Motor neuron (in vitro differentiated cells): Measurements from ENCODE around the gene SLC6A3. TPM values are rescaled to one million over a fixed set of nuclear protein-coding genes. Genes with fewer than 3 reads are reported as not detected.
A peak's percentile ranks its signal among the peaks of the same experiment; 100 is the strongest.

ENCODE experiments used
- ATAC-seq, 8 experiments: fragments of 200-7000 bp; cut with Tn5 transposase; replicated peaks in 6 of 8; 2 replicates each; pipeline ENCODE4 v1.8.0; 2021; ENCODE audit warnings: mild to moderate bottlenecking in 8 of 8, moderate library complexity in 8 of 8
- H3K27ac ChIP-seq, 2 donors: fragments of 250-450 bp; sonication (Bioruptor Pico); 2 replicates each; pipeline ENCODE4 v1.9.0; 2021; ENCODE audit warnings: antibody characterized with exemption in 2 of 2, mild to moderate bottlenecking in 2 of 2, moderate library complexity in 1 of 2
- H3K4me1 ChIP-seq, 2 donors: fragments of 250-450 bp; sonication (Bioruptor Pico); replicated peaks in 1 of 2; 2 replicates each; pipeline ENCODE4 v1.6.1; 2021; ENCODE audit warnings: antibody characterized with exemption in 2 of 2, mild to moderate bottlenecking in 2 of 2, moderate library complexity in 1 of 2
- H3K4me3 ChIP-seq, 5 donors: fragments of 250-450 bp; sonication (Bioruptor Pico); 2 replicates each; pipeline ENCODE4 v1.9.0; 2021; ENCODE audit warnings: antibody characterized with exemption in 5 of 5, mild to moderate bottlenecking in 5 of 5, moderate library complexity in 4 of 5
- WGBS, 10 experiments: fragments of 450-650 bp; shearing (Covaris generic); methylation state at CpG; one replicate each; pipeline ENCODE4 v1.0.0; 2022; 5-methylcytosine and 5-hydroxymethylcytosine counted together
- in situ Hi-C, 9 experiments: fragments of 400-800 bp; cut with MboI; loops; one replicate each; pipeline ENCODE4 v1.15.0; 2021; ENCODE audit warnings: low sequenced_read_pairs in 9 of 9, low pct_unique_long_range_greater_than_20kb in 2 of 9; ENCODE audit not compliant: unreplicated experiment in 9 of 9
- total RNA-seq, 8 experiments: library from RNA; unstranded; fragments of 300-600 nt; gene quantifications; 2 replicates each; pipeline versions ENCODE4 v1.2.3 to v1.2.4, GENCODE V29; 2022

The SLC6A3 gene
- total RNA-seq, 8 experiments from 2014 or later, result 0.05 to 1.7 (median 0.52) TPM; not detected in 2

GRCh38 chr5:1418921-1419280 lies 26.3 kb downstream of the SLC6A3 start:
- Histone ChIP-seq H3K4me1 (peaks cover 0 to 3% of the 10 kb centered on the region in 2 donors), H3K4me3 (no peak overlapping the region), H3K27ac (no peak overlapping the region)
- in situ Hi-C loops, result no loop called here
- no peak for ATAC-seq

GRCh38 chr5:1418238-1418920 lies 26.9 kb downstream of the SLC6A3 start:
- ATAC-seq, result no peak
- no peak overlapping the region for H3K27ac ChIP-seq
- H3K4me3 ChIP-seq, result no peak overlapping the region
- 40 to 75% (median 47%) methylated on average over 1 to 2 of the region's 2 CpGs; no CpG with 5 or more reads in 4 of the 10 experiments for WGBS, 10 experiments
- H3K4me1 ChIP-seq, result peaks cover 0 to 3% of the 10 kb centered on the region in 2 donors
- in situ Hi-C loops, result no loop called here

GRCh38 chr5:1417586-1418225 lies 27.5 kb downstream of the SLC6A3 start:
- Histone ChIP-seq H3K27ac (no peak overlapping the region), H3K4me1 (peaks cover 0 to 3% of the 10 kb centered on the region in 2 donors), H3K4me3 (no peak overlapping the region)
- no peak for ATAC-seq
- WGBS, 10 experiments, result 0 to 80% (median 0%) methylated on average over 1 of the region's 6 CpGs; no CpG with 5 or more reads in 6 of the 10 experiments
- in situ Hi-C loops, result no loop called here

- in situ Hi-C loops, result no loop called here
- H3K4me3 ChIP-seq, result no peak overlapping the region
- ATAC-seq, result no peak
- peaks cover 0 to 3% of the 10 kb centered on the region in 2 donors for H3K4me1 ChIP-seq
- 48 to 93% (median 78%) methylated on average over 1 to 6 of the region's 12 CpGs; no CpG with 5 or more reads in 4 of the 10 experiments for WGBS, 10 experiments
- H3K27ac ChIP-seq, result no peak overlapping the region
These were observed 28.3 kb downstream of the SLC6A3 start for GRCh38 chr5:1416856-1417469.

GRCh38 chr5:1415626-1416360 lies 29.4 kb downstream of the SLC6A3 start:
- H3K4me3 ChIP-seq, result no peak overlapping the region
- no peak for ATAC-seq
- 19 to 87% (median 72%) methylated on average over 1 to 10 of the region's 22 CpGs; no CpG with 5 or more reads in 4 of the 10 experiments for WGBS, 10 experiments
- H3K27ac ChIP-seq, result no peak overlapping the region
- in situ Hi-C loops, result no loop called here
- H3K4me1 ChIP-seq, result peaks cover 0 to 3% of the 10 kb centered on the region in 2 donors

GRCh38 chr5:1415059-1415425 lies 30.2 kb downstream of the SLC6A3 start:
- ATAC-seq, result no peak
- 68 to 93% (median 83%) methylated on average over 1 to 6 of the region's 13 CpGs; no CpG with 5 or more reads in 5 of the 10 experiments for WGBS, 10 experiments
- in situ Hi-C loops, result no loop called here
- Histone ChIP-seq H3K27ac (no peak overlapping the region), H3K4me1 (peaks cover 0 to 3% of the 10 kb centered on the region in 2 donors), H3K4me3 (no peak overlapping the region)

GRCh38 chr5:1414311-1415058 lies 30.8 kb downstream of the SLC6A3 start:
- peak in 2 of 8 experiments; percentile 6 to 49 for ATAC-seq
- peaks cover 0 to 3% of the 10 kb centered on the region in 2 donors for H3K4me1 ChIP-seq
- in situ Hi-C loops, result no loop called here
- no peak overlapping the region for H3K4me3 ChIP-seq
- WGBS, 10 experiments, result 50 to 64% (median 60%) methylated on average over 1 to 3 of the region's 27 CpGs; no CpG with 5 or more reads in 7 of the 10 experiments
- no peak overlapping the region for H3K27ac ChIP-seq

- in situ Hi-C loops, result no loop called here
- Histone ChIP-seq H3K27ac (no peak overlapping the region), H3K4me1 (peaks cover 0 to 3% of the 10 kb centered on the region in 2 donors), H3K4me3 (no peak overlapping the region)
- 83% methylated on average over 1 of the region's 23 CpGs; no CpG with 5 or more reads in 9 of the 10 experiments for WGBS, 10 experiments
- ATAC-seq, result peak in 4 of 8 experiments; percentile 7 to 27 (median 16)
These were observed 31.5 kb downstream of the SLC6A3 start for GRCh38 chr5:1413611-1414241.

- peak in 5 of 8 experiments; percentile 12 to 41 (median 38) for ATAC-seq
- 16 to 81% (median 22%) methylated on average over 3 to 4 of the region's 13 CpGs; no CpG with 5 or more reads in 4 of the 10 experiments for WGBS, 10 experiments
- no peak overlapping the region for H3K27ac ChIP-seq
- in situ Hi-C loops, result no loop called here
- H3K4me1 ChIP-seq, result peaks cover 0 to 3% of the 10 kb centered on the region in 2 donors
- H3K4me3 ChIP-seq, result no peak overlapping the region
These were observed 32.0 kb downstream of the SLC6A3 start for GRCh38 chr5:1413211-1413610.

- Histone ChIP-seq H3K27ac (no peak overlapping the region), H3K4me1 (peaks cover 0 to 3% of the 10 kb centered on the region in 2 donors), H3K4me3 (no peak overlapping the region)
- WGBS, 10 experiments, result 0 to 42% (median 33%) methylated on average over 1 to 5 of the region's 10 CpGs; no CpG with 5 or more reads in 6 of the 10 experiments
- ATAC-seq, result no peak
- in situ Hi-C loops, result no loop called here
These were observed 32.6 kb downstream of the SLC6A3 start for GRCh38 chr5:1412621-1413020.

- Histone ChIP-seq H3K4me1 (peaks cover 0 to 3% of the 10 kb centered on the region in 2 donors), H3K27ac (no peak overlapping the region), H3K4me3 (no peak overlapping the region)
- ATAC-seq, result no peak
- WGBS, 10 experiments, result 0 to 83% (median 40%) methylated on average over 1 to 8 of the region's 16 CpGs; no CpG with 5 or more reads in 3 of the 10 experiments
- in situ Hi-C loops, result no loop called here
These were observed 33.1 kb downstream of the SLC6A3 start for GRCh38 chr5:1412163-1412562.

GRCh38 chr5:1411099-1411498 lies 34.1 kb downstream of the SLC6A3 start:
- WGBS, 10 experiments, result 79 to 86% methylated on average over 9 to 15 of the region's 22 CpGs; no CpG with 5 or more reads in 8 of the 10 experiments
- Histone ChIP-seq H3K4me3 (no peak overlapping the region), H3K27ac (no peak overlapping the region), H3K4me1 (peaks cover 0 to 3% of the 10 kb centered on the region in 2 donors)
- in situ Hi-C loops, result no loop called here
- no peak for ATAC-seq
